PC-9 (cell line): ENCODE measurements around the gene USP37.

Experiments used
- EZH2 ChIP-seq: fragments of 200-600 bp; sonication (generic); IDR thresholded peaks from 2 replicates; pipeline ENCODE4 v1.8.0; 2017; ENCODE audit warnings: antibody characterized with exemption, low read depth
- TF ChIP-seq, protein P1 (sequence below): fragments of 200-600 bp; sonication (generic); conservative IDR thresholded peaks from 2 replicates; pipeline ENCODE4 v1.6.1; 2017; ENCODE audit warnings: mixed run types, antibody characterized with exemption, mild to moderate bottlenecking, moderate library complexity

DNA sequence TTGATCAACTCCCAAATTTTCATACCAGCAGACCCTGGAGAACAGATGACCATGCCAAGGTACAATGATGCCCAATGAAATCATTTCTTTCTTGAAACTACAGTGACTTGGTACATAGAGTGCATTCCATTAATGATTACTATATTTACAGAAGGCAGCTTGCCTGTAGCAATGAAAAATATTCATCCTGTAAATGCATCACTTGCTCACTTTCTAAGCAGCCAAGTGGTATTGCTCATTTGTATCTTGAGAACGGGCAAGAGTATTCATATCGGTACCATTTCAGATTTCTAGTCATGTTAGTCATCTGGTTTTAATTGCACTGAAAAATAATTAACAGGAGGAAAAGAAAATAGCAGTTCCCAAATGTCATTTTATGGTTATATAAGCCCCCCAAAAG, 89.6 kb downstream of the USP37 start:
- TF ChIP-seq, protein P1, sequence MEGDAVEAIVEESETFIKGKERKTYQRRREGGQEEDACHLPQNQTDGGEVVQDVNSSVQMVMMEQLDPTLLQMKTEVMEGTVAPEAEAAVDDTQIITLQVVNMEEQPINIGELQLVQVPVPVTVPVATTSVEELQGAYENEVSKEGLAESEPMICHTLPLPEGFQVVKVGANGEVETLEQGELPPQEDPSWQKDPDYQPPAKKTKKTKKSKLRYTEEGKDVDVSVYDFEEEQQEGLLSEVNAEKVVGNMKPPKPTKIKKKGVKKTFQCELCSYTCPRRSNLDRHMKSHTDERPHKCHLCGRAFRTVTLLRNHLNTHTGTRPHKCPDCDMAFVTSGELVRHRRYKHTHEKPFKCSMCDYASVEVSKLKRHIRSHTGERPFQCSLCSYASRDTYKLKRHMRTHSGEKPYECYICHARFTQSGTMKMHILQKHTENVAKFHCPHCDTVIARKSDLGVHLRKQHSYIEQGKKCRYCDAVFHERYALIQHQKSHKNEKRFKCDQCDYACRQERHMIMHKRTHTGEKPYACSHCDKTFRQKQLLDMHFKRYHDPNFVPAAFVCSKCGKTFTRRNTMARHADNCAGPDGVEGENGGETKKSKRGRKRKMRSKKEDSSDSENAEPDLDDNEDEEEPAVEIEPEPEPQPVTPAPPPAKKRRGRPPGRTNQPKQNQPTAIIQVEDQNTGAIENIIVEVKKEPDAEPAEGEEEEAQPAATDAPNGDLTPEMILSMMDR: no peak
- TF ChIP-seq EZH2: no peak
